ENCODE results near the gene VAV3.

DNA sequence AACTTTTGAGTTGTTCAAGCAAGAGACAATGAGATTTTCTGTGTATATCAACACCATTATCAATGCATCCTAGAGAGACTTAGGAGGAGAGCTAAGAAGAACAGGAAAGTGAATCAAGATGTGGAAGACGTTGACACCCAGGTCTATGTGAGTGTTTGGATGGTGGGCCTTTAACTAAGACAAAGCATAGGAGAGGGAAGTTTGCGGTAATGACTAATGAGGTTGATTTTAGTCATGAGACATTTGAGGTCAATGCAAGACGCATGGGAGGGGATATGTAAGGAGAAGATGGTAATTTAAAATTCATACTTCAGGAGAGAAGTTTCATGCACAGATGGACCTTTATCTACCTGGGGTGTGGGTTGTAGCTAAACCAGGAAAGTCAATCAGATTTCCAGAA, 269.6 kb downstream of the VAV3 start:
- TF ChIP-seq ZKSCAN3 (CRISPR knock-in tag; IDR thresholded peaks at IDR 0.05) (no peak), ZBED1 (IDR thresholded peaks at IDR 0.05) (no peak), SP1 (CRISPR knock-in tag; IDR thresholded peaks at IDR 0.05) (no peak), ZNF274 (IDR thresholded peaks at IDR 0.05; ENCODE audit: borderline replicate concordance, low read depth, low read length) (no peak), JUND (IDR thresholded peaks at IDR 0.05; ENCODE audit: borderline replicate concordance, low read depth, low read length) (no peak), JUND (tag; IDR thresholded peaks at IDR 0.05; ENCODE audit: borderline replicate concordance, low read depth, low read length) (no peak), POLR2A (conservative IDR thresholded peaks at IDR 0.05) (no peak), TAF15 (IDR thresholded peaks at IDR 0.05; ENCODE audit: low read depth, low read length) (no peak), POLR2AphosphoS5 (IDR thresholded peaks at IDR 0.05; ENCODE audit: control insufficient read depth, insufficient read depth, low read depth, low read length) (no peak), SREBF2 (CRISPR knock-in tag; IDR thresholded peaks at IDR 0.05) (no peak), ZNF217 (CRISPR knock-in tag; IDR thresholded peaks at IDR 0.05) (no peak), CSDE1 (IDR thresholded peaks at IDR 0.05) (no peak)
